ENCODE data around the gene ZNF831. TPM values are rescaled to one million over a fixed set of nuclear protein-coding genes. Genes with fewer than 3 reads are reported as not detected.

The ZNF831 gene
- total RNA-seq, 4 donors from 2014 or later: 0.16 to 1.0 (median 0.34) TPM; not detected in 1

- no peak for TF ChIP-seq EP300 (IDR thresholded peaks at IDR 0.05)
- no peak for TF ChIP-seq POLR2AphosphoS5 (IDR thresholded peaks at IDR 0.05)
- no peak for TF ChIP-seq POLR2A (IDR thresholded peaks at IDR 0.05)
- no peak for TF ChIP-seq CTCF (IDR thresholded peaks at IDR 0.05)
- no peak overlapping the region for H3K27ac ChIP-seq
- WGBS: 96% methylated on average over 23 of the region's 25 CpGs
Measured at GRCh38 chr20:59192533-59192896, 28.9 kb downstream of the ZNF831 start.

GRCh38 chr20:59193325-59193724 is 29.7 kb downstream of the ZNF831 start:
- H3K9me3 ChIP-seq: no peaks in the 10 kb centered on the region
- H3K36me3 ChIP-seq: no peaks in the 10 kb centered on the region
- H3K27ac ChIP-seq: no peak overlapping the region
- H3K4me1 ChIP-seq: no peaks in the 10 kb centered on the region
- DNase-seq (ENCODE audit: low spot score in 2 of 2): no peak
- no peak overlapping the region for H3K4me3 ChIP-seq
- TF ChIP-seq EP300 (IDR thresholded peaks at IDR 0.05) (no peak), CTCF (IDR thresholded peaks at IDR 0.05) (no peak), POLR2A (IDR thresholded peaks at IDR 0.05) (no peak), POLR2AphosphoS5 (IDR thresholded peaks at IDR 0.05) (no peak)
- 90% methylated on average over 4 of the region's 7 CpGs for WGBS
- peaks cover 24% of the 10 kb centered on the region for H3K27me3 ChIP-seq

More at GRCh38 chr20:59192533-59192896, 28.9 kb downstream of the ZNF831 start:
- Histone ChIP-seq H3K4me3 (no peak overlapping the region), H3K9me3 (no peaks in the 10 kb centered on the region), H3K27me3 (peaks cover 24% of the 10 kb centered on the region), H3K4me1 (no peaks in the 10 kb centered on the region), H3K36me3 (no peaks in the 10 kb centered on the region)
- no peak for DNase-seq (ENCODE audit: low spot score in 2 of 2)

- DNase-seq (ENCODE audit: low spot score in 2 of 2): no peak
- Histone ChIP-seq H3K27ac (no peak overlapping the region), H3K27me3 (peaks cover 24% of the 10 kb centered on the region), H3K9me3 (no peaks in the 10 kb centered on the region), H3K36me3 (no peaks in the 10 kb centered on the region), H3K4me1 (no peaks in the 10 kb centered on the region), H3K4me3 (no peak overlapping the region)
- WGBS: 91% methylated on average over 13 of the region's 24 CpGs
- TF ChIP-seq EP300 (IDR thresholded peaks at IDR 0.05) (no peak), POLR2A (IDR thresholded peaks at IDR 0.05) (no peak), POLR2AphosphoS5 (IDR thresholded peaks at IDR 0.05) (no peak), CTCF (IDR thresholded peaks at IDR 0.05) (no peak)
Measured at GRCh38 chr20:59194023-59194935, 30.7 kb downstream of the ZNF831 start.

DNA sequence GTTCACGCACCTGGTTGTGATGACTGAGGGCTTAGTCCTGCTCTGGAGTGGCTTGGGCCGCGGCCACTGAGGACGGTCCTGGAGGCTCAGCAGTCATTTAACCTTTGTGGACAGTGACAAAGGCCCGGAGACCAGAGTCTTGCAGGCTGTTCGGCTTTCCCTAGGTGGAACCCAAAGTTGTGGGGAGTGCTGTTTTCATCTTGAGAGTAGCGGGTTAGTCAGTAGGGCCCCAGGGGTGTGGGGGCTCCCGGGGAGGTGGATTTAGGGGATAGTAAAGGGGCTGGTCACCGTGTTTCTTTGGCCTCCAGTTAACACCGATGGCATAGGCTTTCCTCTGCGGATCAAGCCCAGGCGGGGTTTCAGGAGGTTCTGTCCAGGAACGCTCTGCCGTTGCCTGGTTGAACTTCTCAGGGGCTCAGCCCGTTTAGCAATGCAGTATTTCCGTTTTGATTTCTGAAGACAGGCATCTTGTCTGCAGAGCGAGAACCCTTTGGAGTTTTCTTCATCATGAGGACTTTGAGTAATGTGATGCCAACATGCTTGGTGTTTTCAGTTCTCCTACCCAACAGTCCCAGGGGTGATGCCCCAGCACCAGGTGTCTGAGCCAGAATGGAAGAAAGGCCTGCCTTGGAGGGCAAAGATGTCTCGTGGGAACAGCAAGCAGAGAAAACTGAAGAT is 31.8 kb downstream of the ZNF831 start:
- peaks cover 24% of the 10 kb centered on the region for H3K27me3 ChIP-seq
- no peak overlapping the region for H3K27ac ChIP-seq
- H3K4me3 ChIP-seq: no peak overlapping the region
- no peak for TF ChIP-seq CTCF (IDR thresholded peaks at IDR 0.05)
- no peak for TF ChIP-seq EP300 (IDR thresholded peaks at IDR 0.05)
- no peak for TF ChIP-seq POLR2AphosphoS5 (IDR thresholded peaks at IDR 0.05)
- no peak for TF ChIP-seq POLR2A (IDR thresholded peaks at IDR 0.05)
- DNase-seq (ENCODE audit: low spot score in 2 of 2): no peak
- WGBS: 90% methylated on average over 17 of the region's 18 CpGs
- H3K36me3 ChIP-seq: no peaks in the 10 kb centered on the region
- no peaks in the 10 kb centered on the region for H3K4me1 ChIP-seq
- no peaks in the 10 kb centered on the region for H3K9me3 ChIP-seq

All from suprapubic skin (tissue), 4 donors.